ENCODE measurements around the gene FBXW11.
A peak's percentile ranks its signal among the peaks of the same experiment; 100 is the strongest.

FBXW11 gene

DNA sequence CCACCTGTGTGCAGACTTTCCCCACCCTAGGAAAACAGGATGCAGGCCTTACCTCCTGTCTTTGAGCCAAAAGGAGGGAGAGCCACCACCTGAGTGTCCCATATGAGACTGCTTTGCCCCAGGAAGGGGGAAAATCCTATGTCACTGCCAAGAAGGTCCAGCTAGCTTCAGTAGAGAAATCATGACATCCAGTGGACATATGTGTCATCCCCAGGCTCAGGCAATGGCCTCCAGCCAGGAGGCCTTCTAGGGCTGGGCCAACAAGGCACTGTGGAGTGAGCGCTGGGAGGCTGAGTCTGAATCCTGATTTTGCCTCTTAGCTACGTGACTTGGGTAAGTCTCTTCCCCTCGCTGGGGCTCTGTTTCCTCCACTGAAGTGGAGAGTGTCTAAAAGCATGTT is 160.6 kb downstream of the FBXW11 start:
- H3K9me3 Mint-ChIP-seq, result peaks cover 2% of the 10 kb centered on the region
- peaks cover 15% of the 10 kb centered on the region for H3K36me3 Mint-ChIP-seq (ENCODE audit: low read depth)
- H3K27me3 Mint-ChIP-seq (ENCODE audit: low read depth, poor library complexity), result peaks cover 15% of the 10 kb centered on the region
- H3K27ac Mint-ChIP-seq, result no peak overlapping the region
- peaks cover 50% of the 10 kb centered on the region for H3K4me1 Mint-ChIP-seq
- no peak overlapping the region for H3K4me3 Mint-ChIP-seq
- no peak for DNase-seq
- no peak for TF ChIP-seq CTCF (IDR thresholded peaks at IDR 0.05)

DNA sequence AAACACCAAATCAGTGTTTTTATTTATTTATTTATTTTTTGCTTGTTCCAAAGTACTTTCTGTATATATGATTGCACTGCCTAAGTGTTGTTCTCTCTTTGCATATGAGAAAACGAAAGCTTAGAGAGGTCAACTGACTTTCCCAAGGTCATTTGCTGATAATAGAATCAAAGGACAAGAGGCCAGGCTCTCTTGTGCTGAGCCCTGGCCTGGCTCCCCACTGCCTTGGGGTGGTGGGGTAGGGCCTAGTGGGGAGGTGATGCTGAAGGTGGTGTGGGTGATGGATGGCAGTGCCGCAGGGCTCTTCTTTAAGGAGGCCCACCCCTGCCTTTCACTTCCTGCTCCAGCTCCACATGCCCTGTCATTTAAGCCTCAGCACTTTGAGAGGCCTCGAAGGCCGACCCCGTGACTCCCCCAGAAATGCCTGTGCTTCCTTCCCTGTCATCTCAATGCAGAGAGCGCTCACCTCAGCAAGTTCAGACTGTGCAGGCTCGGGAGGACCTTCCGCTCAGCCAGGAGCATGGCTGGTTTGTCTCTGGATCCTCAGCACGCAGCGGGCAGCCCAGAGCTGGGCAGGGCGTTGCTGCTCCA is 161.3 kb downstream of the FBXW11 start:
- Mint-ChIP-seq H3K9me3 (peaks cover 3% of the 10 kb centered on the region), H3K27ac (peak overlapping the region; percentile 12), H3K4me3 (no peak overlapping the region), H3K36me3 (ENCODE audit: low read depth) (peaks cover 17% of the 10 kb centered on the region), H3K27me3 (ENCODE audit: low read depth, poor library complexity) (peaks cover 17% of the 10 kb centered on the region), H3K4me1 (peaks cover 48% of the 10 kb centered on the region)
- DNase-seq, result no peak
- no peak for TF ChIP-seq CTCF (IDR thresholded peaks at IDR 0.05)

DNA sequence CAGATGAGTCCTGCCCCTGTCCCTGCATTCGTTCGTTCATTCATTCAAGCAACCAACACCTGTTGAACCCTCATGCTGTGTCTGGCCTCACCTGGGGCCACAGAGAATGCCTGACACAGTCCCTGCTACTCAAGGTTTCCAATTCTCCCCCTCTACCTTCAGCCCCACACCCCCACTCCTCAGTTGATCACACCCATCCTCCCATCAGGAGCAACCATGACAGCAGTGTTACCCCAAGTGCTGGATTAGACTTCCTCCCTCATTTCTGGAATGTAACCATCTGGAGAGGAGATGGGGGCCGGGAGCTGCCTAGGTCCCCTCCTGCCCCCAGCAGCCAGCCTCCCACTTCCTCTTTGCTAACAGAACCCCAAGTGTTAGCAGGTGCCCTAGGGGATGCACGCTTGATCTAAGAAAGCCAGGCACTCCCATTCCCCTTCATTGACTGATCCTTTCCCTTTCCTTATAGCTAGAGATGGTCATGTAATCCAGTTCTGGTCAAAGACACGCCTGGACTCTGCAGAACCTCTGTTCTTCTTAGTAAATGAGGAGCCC is 163.6 kb downstream of the FBXW11 start:
- Mint-ChIP-seq H3K9me3 (peaks cover 3% of the 10 kb centered on the region), H3K27me3 (ENCODE audit: low read depth, poor library complexity) (peaks cover 23% of the 10 kb centered on the region), H3K27ac (no peak overlapping the region), H3K36me3 (ENCODE audit: low read depth) (peaks cover 12% of the 10 kb centered on the region), H3K4me3 (no peak overlapping the region), H3K4me1 (peaks cover 34% of the 10 kb centered on the region)
- no peak for DNase-seq
- no peak for TF ChIP-seq CTCF (IDR thresholded peaks at IDR 0.05)

GRCh38 chr5:171841984-171842776 is 164.3 kb downstream of the FBXW11 start:
- peaks cover 23% of the 10 kb centered on the region for H3K27me3 Mint-ChIP-seq (ENCODE audit: low read depth, poor library complexity)
- peaks cover 28% of the 10 kb centered on the region for H3K4me1 Mint-ChIP-seq
- TF ChIP-seq CTCF (IDR thresholded peaks at IDR 0.05), result no peak
- no peak overlapping the region for H3K4me3 Mint-ChIP-seq
- no peak for DNase-seq
- peaks cover 12% of the 10 kb centered on the region for H3K36me3 Mint-ChIP-seq (ENCODE audit: low read depth)
- H3K9me3 Mint-ChIP-seq, result peaks cover 3% of the 10 kb centered on the region
- no peak overlapping the region for H3K27ac Mint-ChIP-seq

DNA sequence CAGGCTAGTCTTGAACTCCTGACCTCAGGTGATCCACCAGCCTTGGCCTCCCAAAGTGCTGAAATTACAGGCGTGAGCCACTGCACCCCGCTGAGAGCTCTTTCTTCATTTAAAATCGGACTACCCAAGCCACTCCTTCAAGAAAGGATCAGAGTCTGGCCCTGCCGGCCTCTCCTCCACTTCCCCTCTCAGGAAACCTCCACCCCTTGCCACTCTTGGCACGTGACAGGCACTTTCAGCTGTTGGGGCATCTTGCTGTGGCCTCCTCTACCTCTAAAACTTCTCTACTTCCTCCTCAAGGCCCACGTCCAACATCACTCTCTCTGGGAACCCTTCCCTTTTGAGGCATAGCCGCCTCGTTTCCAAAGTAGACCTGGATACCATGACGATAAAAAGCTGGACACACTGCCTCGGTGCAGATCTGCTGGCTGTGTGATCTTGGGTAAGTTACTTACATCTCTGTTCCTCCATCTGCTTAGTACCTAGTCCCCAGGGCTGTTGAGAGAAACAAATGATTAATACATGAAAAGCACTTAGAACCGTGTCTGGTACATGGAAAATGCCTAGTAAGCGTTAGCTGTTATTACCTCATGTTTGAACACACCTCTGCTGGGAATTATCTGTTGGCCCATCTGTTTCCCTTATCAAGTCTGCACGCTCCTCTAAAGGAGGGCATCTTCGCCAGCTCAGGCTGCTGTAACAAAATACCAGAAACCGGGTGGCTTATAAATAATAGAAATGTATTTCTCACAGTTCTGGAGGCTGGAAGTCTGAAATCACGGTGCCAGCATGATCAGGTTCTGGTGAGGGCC is 165.5 kb downstream of the FBXW11 start:
- peaks cover 28% of the 10 kb centered on the region for H3K4me1 Mint-ChIP-seq

More for the DNA sequence above, 165.5 kb downstream of the FBXW11 start:
- Mint-ChIP-seq H3K27ac (peak overlapping the region; percentile 73), H3K4me3 (no peak overlapping the region), H3K27me3 (ENCODE audit: low read depth, poor library complexity) (peaks cover 23% of the 10 kb centered on the region), H3K36me3 (ENCODE audit: low read depth) (peaks cover 12% of the 10 kb centered on the region), H3K9me3 (peaks cover 3% of the 10 kb centered on the region)
- TF ChIP-seq CTCF (IDR thresholded peaks at IDR 0.05), result no peak
- no peak for DNase-seq
